HCT116 (cell line): ENCODE data around the gene MEIS2. TPM values are rescaled to one million over a fixed set of nuclear protein-coding genes. Genes with fewer than 3 reads are reported as not detected.

ENCODE experiments used
- ATAC-seq: fragments of 200-7000 bp; cut with Tn5 transposase; 2 replicates; pipeline ENCODE4 v1.9.1; 2020; ENCODE audit warnings: mild to moderate bottlenecking, moderate library complexity
- BruUV-seq: library from RNA; stranded (reverse); fragments of 400-500 nt; replicated peaks from 2 replicates; lab custom pipeline; 2021; lab: Mats Ljungman, UMichigan
- CTCF ChIA-PET: fragments of 300-600 bp; sonication (Branson Sonifier 250); formaldehyde crosslinking; loops from one replicate; lab custom pipeline; 2021; ENCODE audit warnings: antibody characterized with exemption; lab: Charles Lee
- POLR2A ChIA-PET: fragments of 300-600, 350-600 bp; sonication (Branson Sonifier 250); formaldehyde crosslinking; loops from one replicate; lab custom pipeline; 2021; ENCODE audit warnings: antibody characterized with exemption; lab: Charles Lee
- RAD21 ChIA-PET, 2 experiments: fragments of 300-600 bp; sonication (Branson Sonifier 250); formaldehyde crosslinking; loops; one replicate each; lab custom pipeline; 2023; ENCODE audit warnings: low total read pairs in 2 of 2; ENCODE audit not compliant: uncharacterized antibody in 2 of 2, unreplicated experiment in 2 of 2, low non-redundant PET in 1 of 2; lab: Charles Lee
- DNase-seq: peaks from one replicate; pipeline ENCODE4 v3.0.0-alpha.2; 2010; ENCODE audit warnings: low read depth, low spot score
- H2AFZ ChIP-seq: fragments of 200-600 bp; shearing (Covaris generic), sonication (generic); 2 replicates; pipeline ENCODE4 v1.6.1; 2017; ENCODE audit warnings: low read depth, mixed run types, mixed read lengths, antibody characterized with exemption, low read length; ENCODE audit not compliant: poor library complexity, severe bottlenecking
- H3K27ac ChIP-seq: 2 replicates; pipeline ENCODE4 v1.5.1; 2012; ENCODE audit warnings: low read depth, low read length
- H3K27me3 ChIP-seq: fragments of 200-600 bp; sonication (generic); 2 replicates; pipeline ENCODE4 v1.6.1; 2016; ENCODE audit warnings: mixed run types, low read length, mixed read lengths; ENCODE audit not compliant: insufficient read depth
- H3K36me3 ChIP-seq, 2 experiments: fragments of 200-500 bp in 1 of 2; fragments of 200-600 bp in 1 of 2; sonication (Bioruptor generic) in 1 of 2; sonication (generic) in 1 of 2; 2 replicates each; pipeline versions ENCODE4 v1.5.1 to v1.6.1; 2014 to 2016; ENCODE audit warnings: low read length in 2 of 2, inconsistent platforms in 1 of 2, mixed read lengths in 1 of 2, mixed run types in 1 of 2; ENCODE audit not compliant: insufficient read depth in 2 of 2, control insufficient read depth in 1 of 2
- H3K4me1 ChIP-seq, 2 experiments: fragments of 200-600 bp in 1 of 2; sonication (generic) in 1 of 2; 2 replicates each; pipeline versions ENCODE4 v1.5.1 to v1.6.1; 2012 to 2017; ENCODE audit warnings: low read length in 2 of 2, inconsistent platforms in 1 of 2, mild to moderate bottlenecking in 1 of 2, mixed read lengths in 1 of 2, mixed run types in 1 of 2, moderate library complexity in 1 of 2; ENCODE audit not compliant: insufficient read depth in 2 of 2, control insufficient read depth in 1 of 2
- H3K4me2 ChIP-seq: fragments of 200-600 bp; sonication (generic); 2 replicates; pipeline ENCODE4 v1.6.1; 2017; ENCODE audit warnings: mixed run types, low read length, mixed read lengths
- H3K4me3 ChIP-seq, 2 experiments: fragments of 200-600 bp in 1 of 2; sonication (generic) in 1 of 2; replicated peaks in 1 of 2; 2 replicates each; pipeline ENCODE4 v1.5.1; 2011 to 2016; ENCODE audit warnings: low read length in 2 of 2, control low read depth in 1 of 2, low read depth in 1 of 2, mild to moderate bottlenecking in 1 of 2, mixed read lengths in 1 of 2, mixed run types in 1 of 2
- H3K79me2 ChIP-seq: fragments of 200-600 bp; sonication (generic); 2 replicates; pipeline ENCODE4 v1.6.1; 2017; ENCODE audit warnings: mild to moderate bottlenecking, mixed run types, low read length, moderate library complexity, mixed read lengths; ENCODE audit not compliant: insufficient read depth
- H3K9ac ChIP-seq: fragments of 200-600 bp; sonication (generic); 2 replicates; pipeline ENCODE4 v1.6.1; 2016; ENCODE audit warnings: low read length, mixed read lengths
- H3K9me2 ChIP-seq: fragments of 200-600 bp; sonication (generic), shearing (Covaris generic); 2 replicates; pipeline ENCODE4 v1.6.1; 2017; ENCODE audit warnings: mixed run types, mild to moderate bottlenecking, moderate library complexity; ENCODE audit not compliant: insufficient read depth
- H3K9me3 ChIP-seq, 2 experiments: fragments of 200-500 bp in 1 of 2; fragments of 200-600 bp in 1 of 2; sonication (Bioruptor generic) in 1 of 2; sonication (generic) in 1 of 2; 2 replicates each; pipeline ENCODE4 v1.6.1; 2014 to 2017; ENCODE audit warnings: low read length in 2 of 2, mixed read lengths in 2 of 2, inconsistent platforms in 1 of 2, low read depth in 1 of 2, mild to moderate bottlenecking in 1 of 2, mixed run types in 1 of 2, moderate library complexity in 1 of 2; ENCODE audit not compliant: control insufficient read depth in 1 of 2, insufficient read depth in 1 of 2
- H4K20me1 ChIP-seq: fragments of 200-600 bp; sonication (generic), shearing (Covaris generic); 2 replicates; pipeline ENCODE4 v1.6.1; 2017; ENCODE audit warnings: mixed run types, mild to moderate bottlenecking, moderate library complexity; ENCODE audit not compliant: insufficient read depth
- CEBPB ChIP-seq: IDR thresholded peaks from 2 replicates; pipeline ENCODE4 v1.6.1; 2012; ENCODE audit warnings: low read depth
- CTCF ChIP-seq, 3 experiments: fragments of 200-600 bp in 1 of 3; sonication (generic) in 1 of 3; IDR thresholded peaks in 2 of 3; conservative IDR thresholded peaks in 1 of 3; 2 replicates each; pipeline ENCODE4 v1.5.1; 2012 to 2017; ENCODE audit warnings: low read depth in 2 of 3, low read length in 2 of 3, antibody characterized with exemption in 1 of 3, borderline replicate concordance in 1 of 3, control low read depth in 1 of 3, mild to moderate bottlenecking in 1 of 3, mixed read lengths in 1 of 3, mixed run types in 1 of 3, moderate library complexity in 1 of 3; ENCODE audit not compliant: insufficient read depth in 1 of 3
- EZH2phosphoT487 ChIP-seq: fragments of 200-600 bp; IDR thresholded peaks from 2 replicates; pipeline ENCODE4 v1.6.1; 2018; ENCODE audit warnings: antibody characterized with exemption, borderline replicate concordance
- FOSL1 ChIP-seq: IDR thresholded peaks from 2 replicates; pipeline ENCODE4 v1.6.1; 2012; ENCODE audit warnings: low read depth
- POLR2A ChIP-seq: IDR thresholded peaks from 2 replicates; pipeline ENCODE4 v1.7.0; 2011; ENCODE audit warnings: borderline replicate concordance; ENCODE audit not compliant: insufficient read depth, insufficient read length; ENCODE audit errors: extremely low read depth
- POLR2AphosphoS5 ChIP-seq: IDR thresholded peaks from 2 replicates; pipeline ENCODE4 v1.6.1; 2011; ENCODE audit warnings: mild to moderate bottlenecking, low read depth, low read length, moderate library complexity
- RAD21 ChIP-seq: IDR thresholded peaks from 2 replicates; pipeline ENCODE4 v1.6.1; 2012; ENCODE audit warnings: low read depth, mild to moderate bottlenecking
- REST ChIP-seq: IDR thresholded peaks from 2 replicates; pipeline ENCODE4 v1.6.1; 2012; ENCODE audit warnings: low read depth
- SIN3A ChIP-seq: IDR thresholded peaks from 2 replicates; pipeline ENCODE4 v1.6.1; 2012; ENCODE audit warnings: low read depth
- SP1 ChIP-seq: IDR thresholded peaks from 2 replicates; pipeline ENCODE4 v1.6.1; 2012; ENCODE audit warnings: low read depth
- TCF7L2 ChIP-seq: IDR thresholded peaks from 2 replicates; pipeline ENCODE4 v1.7.0; 2011; ENCODE audit warnings: borderline replicate concordance, inconsistent platforms; ENCODE audit not compliant: insufficient read depth, insufficient read length; ENCODE audit errors: extremely low read depth
- ZBTB33 ChIP-seq: IDR thresholded peaks from 2 replicates; pipeline ENCODE4 v1.6.1; 2011; ENCODE audit warnings: mild to moderate bottlenecking, low read length, moderate library complexity; ENCODE audit not compliant: insufficient replicate concordance; ENCODE audit errors: extremely low read depth
- ZFX ChIP-seq: fragments of 450-650 bp; IDR thresholded peaks from 2 replicates; pipeline ENCODE4 v1.6.1; 2017
- intact Hi-C: fragments of 100-400 bp; cut with micrococcal nuclease; formaldehyde crosslinking; loops from 2 replicates; pipeline ENCODE4 v1.10.0; 2022
- total RNA-seq: library from RNA; stranded (reverse); gene quantifications from one replicate; pipeline ENCODE4 v1.2.1, GENCODE V29; 2021; ENCODE audit not compliant: unreplicated experiment

The MEIS2 gene
- total RNA-seq, 1 experiment from 2014 or later, result 11.5 TPM

- Histone ChIP-seq H3K9ac (no peak overlapping the region), H2AFZ (no peak overlapping the region), H3K36me3 (no peaks in the 10 kb centered on the region), H3K9me3 (no peaks in the 10 kb centered on the region), H3K9me2 (no peaks in the 10 kb centered on the region), H3K27ac (no peak overlapping the region), H3K4me3 (no peak overlapping the region), H3K4me2 (no peak overlapping the region), H3K27me3 (no peaks in the 10 kb centered on the region), H3K79me2 (no peaks in the 10 kb centered on the region), H4K20me1 (no peaks in the 10 kb centered on the region), H3K4me1 (no peaks in the 10 kb centered on the region)
- POLR2A ChIA-PET, result no interaction called here
- BruUV-seq, result no TSS peak
- ATAC-seq, result no peak
- no peak for TF ChIP-seq ZFX
- intact Hi-C loops, result no loop called here
- RAD21 ChIA-PET, result no interaction called here
- DNase-seq, result no peak
- CTCF ChIA-PET, result no interaction called here
Measured at GRCh38 chr15:36992454-36992853, 107.9 kb downstream of the MEIS2 start.

GRCh38 chr15:36988947-36989346, 111.4 kb downstream of the MEIS2 start:
- Histone ChIP-seq H2AFZ (no peak overlapping the region), H3K79me2 (no peaks in the 10 kb centered on the region), H3K36me3 (no peaks in the 10 kb centered on the region), H3K9me3 (peaks cover 0 to 6% of the 10 kb centered on the region in 2 experiments; a peak in 2 of 4 replicates), H3K27ac (no peak overlapping the region), H3K9me2 (no peaks in the 10 kb centered on the region), H3K4me3 (no peak overlapping the region), H3K9ac (no peak overlapping the region), H3K4me2 (no peak overlapping the region), H3K4me1 (no peaks in the 10 kb centered on the region), H3K27me3 (no peaks in the 10 kb centered on the region), H4K20me1 (no peaks in the 10 kb centered on the region)
- no TSS peak for BruUV-seq
- TF ChIP-seq POLR2AphosphoS5, result no peak
- no peak for TF ChIP-seq SP1
- no peak for TF ChIP-seq SIN3A
- no peak for TF ChIP-seq CEBPB
- no peak for TF ChIP-seq REST
- TF ChIP-seq TCF7L2, result no peak
- no peak for TF ChIP-seq POLR2A
- no peak for TF ChIP-seq CTCF (IDR thresholded peaks at IDR 0.05 in 2 of 3, conservative IDR thresholded peaks at IDR 0.05 in 1 of 3; ENCODE audit: borderline replicate concordance in 1 of 3, insufficient read depth in 1 of 3, low read depth in 2 of 3, low read length in 2 of 3)
- no peak for TF ChIP-seq FOSL1
- TF ChIP-seq ZBTB33, result no peak
- no peak for TF ChIP-seq RAD21
- TF ChIP-seq EZH2phosphoT487, result no peak
- ChIA-PET CTCF (no interaction called here), RAD21 (no interaction called here), POLR2A (no interaction called here)
- intact Hi-C loops, result no loop called here
- DNase-seq, result no peak
- ATAC-seq, result no peak
